DND-41 (cell line): ENCODE data around the gene FAM219A.

Experiments used
- ATAC-seq: fragments of 200-7000 bp; cut with Tn5 transposase; 3 replicates; pipeline ENCODE4 v1.9.1; 2021; ENCODE audit warnings: low read depth; ENCODE audit not compliant: insufficient read depth
- DNase-seq: peaks from one replicate; pipeline ENCODE4 v3.0.0-alpha.2; 2020
- H2AFZ ChIP-seq: 2 replicates; pipeline ENCODE4 v1.6.0; 2012; ENCODE audit warnings: low read depth, low read length
- H3K27ac ChIP-seq: 2 replicates; pipeline ENCODE4 v1.5.1; 2012; ENCODE audit warnings: low read length, inconsistent platforms
- H3K27me3 ChIP-seq: fragments of 200-600 bp; sonication (generic); 2 replicates; pipeline ENCODE4 v1.6.0; 2012; ENCODE audit warnings: low read length, mild to moderate bottlenecking, inconsistent platforms; ENCODE audit not compliant: insufficient read depth, poor library complexity
- H3K36me3 ChIP-seq: 2 replicates; pipeline ENCODE4 v1.5.1; 2012; ENCODE audit warnings: low read length, inconsistent platforms; ENCODE audit not compliant: insufficient read depth
- H3K4me1 ChIP-seq: 2 replicates; pipeline ENCODE4 v1.5.1; 2012; ENCODE audit warnings: mild to moderate bottlenecking, low read length; ENCODE audit not compliant: insufficient read depth
- H3K4me2 ChIP-seq: 2 replicates; pipeline ENCODE4 v1.6.0; 2012; ENCODE audit warnings: mild to moderate bottlenecking, moderate library complexity, low read length, inconsistent platforms; ENCODE audit not compliant: insufficient read depth
- H3K4me3 ChIP-seq, 2 experiments: fragments of 200-600 bp in 1 of 2; shearing (Covaris generic) in 1 of 2; 2 replicates each; pipeline ENCODE4 v1.5.1; 2012 to 2016; ENCODE audit warnings: inconsistent platforms in 2 of 2, low read length in 2 of 2, mild to moderate bottlenecking in 2 of 2, low read depth in 1 of 2, moderate library complexity in 1 of 2
- H3K79me2 ChIP-seq: 2 replicates; pipeline ENCODE4 v1.6.0; 2012; ENCODE audit warnings: low read length, inconsistent platforms; ENCODE audit not compliant: insufficient read depth
- H3K9ac ChIP-seq: 2 replicates; pipeline ENCODE4 v1.6.0; 2012; ENCODE audit warnings: low read depth, mild to moderate bottlenecking, inconsistent platforms, low read length, moderate library complexity
- H3K9me3 ChIP-seq: 2 replicates; pipeline ENCODE4 v1.5.1; 2012; ENCODE audit warnings: low read length, moderate library complexity, mild to moderate bottlenecking, inconsistent platforms; ENCODE audit not compliant: insufficient read depth, severe bottlenecking
- H4K20me1 ChIP-seq: 2 replicates; pipeline ENCODE4 v1.6.0; 2012; ENCODE audit warnings: low read length; ENCODE audit not compliant: insufficient read depth
- CTCF ChIP-seq: IDR thresholded peaks from 2 replicates; pipeline ENCODE4 v1.5.1; 2012; ENCODE audit warnings: borderline replicate concordance, low read length, moderate library complexity, mild to moderate bottlenecking; ENCODE audit not compliant: poor library complexity, severe bottlenecking; ENCODE audit errors: extremely low read depth
- EZH2 ChIP-seq: IDR thresholded peaks from 3 replicates; pipeline ENCODE4 v1.6.1; 2012; ENCODE audit warnings: borderline replicate concordance, low read depth, mild to moderate bottlenecking, moderate library complexity, low read length, inconsistent platforms; ENCODE audit not compliant: severe bottlenecking

Gene FAM219A

GRCh38 chr9:34378376-34379060, 79.9 kb downstream of the FAM219A start:
- Histone ChIP-seq H3K4me1 (peaks cover 32% of the 10 kb centered on the region), H3K4me3 (no peak overlapping the region), H3K27ac (no peak overlapping the region), H3K79me2 (no peaks in the 10 kb centered on the region), H3K36me3 (no peaks in the 10 kb centered on the region), H4K20me1 (0 out of 2 replicates have a peak, but pooled peaks cover 7% of the 10 kb centered on the region), H3K9me3 (no peaks in the 10 kb centered on the region), H3K9ac (no peak overlapping the region), H3K27me3 (no peaks in the 10 kb centered on the region), H2AFZ (no peak overlapping the region), H3K4me2 (no peak overlapping the region)
- ATAC-seq (no peak), DNase-seq (no peak)
- TF ChIP-seq CTCF (no peak), EZH2 (no peak)

GRCh38 chr9:34377404-34377746, 81.0 kb downstream of the FAM219A start:
- no peak for ATAC-seq
- no peak for DNase-seq
- H4K20me1 ChIP-seq: 0 out of 2 replicates have a peak, but pooled peaks cover 7% of the 10 kb centered on the region
- no peaks in the 10 kb centered on the region for H3K9me3 ChIP-seq
- H3K36me3 ChIP-seq: no peaks in the 10 kb centered on the region
- H3K4me3 ChIP-seq: peak overlapping the region in 1 of 2 experiments; percentile 58; a peak in 3 of 4 replicates
- TF ChIP-seq CTCF (no peak), EZH2 (no peak)
- H3K79me2 ChIP-seq: no peaks in the 10 kb centered on the region
- H3K9ac ChIP-seq: peak overlapping the region; percentile 58; the same call in 1 of the 2 replicates
- H3K4me1 ChIP-seq: peaks cover 32% of the 10 kb centered on the region
- peak overlapping the region; percentile 60 for H2AFZ ChIP-seq
- H3K27ac ChIP-seq: no peak overlapping the region
- peak overlapping the region; percentile 76 for H3K4me2 ChIP-seq
- H3K27me3 ChIP-seq: no peaks in the 10 kb centered on the region

- Histone ChIP-seq H3K4me2 (peak within 1 kb of the TSS; percentile 76), H3K4me1 (peaks cover 32% of the 10 kb centered on the region), H3K4me3 (peak within 1 kb of the TSS; percentile 19 to 58; a peak in 3 of 4 replicates), H3K9me3 (no peaks in the 10 kb centered on the region), H3K9ac (peak within 1 kb of the TSS; percentile 58), H3K36me3 (no peaks in the 10 kb centered on the region), H2AFZ (peak within 1 kb of the TSS; percentile 63), H3K79me2 (no peaks in the 10 kb centered on the region), H3K27ac (no peak within 1 kb of the TSS), H3K27me3 (no peaks in the 10 kb centered on the region), H4K20me1 (0 out of 2 replicates have a peak, but pooled peaks cover 7% of the 10 kb centered on the region)
- DNase-seq (peak; percentile 97), ATAC-seq (peak; percentile 92)
- TF ChIP-seq EZH2 (no peak), CTCF (no peak)
Measured at GRCh38 chr9:34376596-34377403, 81.6 kb downstream of the FAM219A start, which contains the start of gene MYORG. MYORG (minus strand) TSS chr9:34376898; CDS start chr9:34372943, 3,955 bp downstream.
